VCaP (cell line): ENCODE measurements around the gene C5orf15.
A peak's percentile ranks its signal among the peaks of the same experiment; 100 is the strongest.

Experiments
- H3K27ac ChIP-seq: fragments of 450-650 bp; 2 replicates; pipeline ENCODE4 v1.5.1; 2017
- CTCF ChIP-seq: fragments of 450-650 bp; conservative IDR thresholded peaks from 2 replicates; pipeline ENCODE4 v1.5.1; 2017; ENCODE audit warnings: mild to moderate bottlenecking, moderate library complexity

Gene C5orf15

GRCh38 chr5:133967124-133967523 is 1.3 kb downstream of the C5orf15 start:
- TF ChIP-seq CTCF: no peak
- H3K27ac ChIP-seq: peak overlapping the region; percentile 84; the same call in 1 of the 2 replicates

GRCh38 chr5:133966090-133966489 is 2.3 kb downstream of the C5orf15 start:
- TF ChIP-seq CTCF: no peak

GRCh38 chr5:133963493-133964128 is 4.8 kb downstream of the C5orf15 start:
- no peak overlapping the region for H3K27ac ChIP-seq
- TF ChIP-seq CTCF: no peak

More at GRCh38 chr5:133966090-133966489, 2.3 kb downstream of the C5orf15 start:
- no peak overlapping the region for H3K27ac ChIP-seq

- no peak for TF ChIP-seq CTCF
- H3K27ac ChIP-seq: no peak overlapping the region
Measured at GRCh38 chr5:133962801-133963476, 5.5 kb downstream of the C5orf15 start.

- no peak for TF ChIP-seq CTCF
- no peak overlapping the region for H3K27ac ChIP-seq
Measured at GRCh38 chr5:133962131-133962530, 6.3 kb downstream of the C5orf15 start.

GRCh38 chr5:133959643-133960042 is 8.8 kb downstream of the C5orf15 start:
- no peak overlapping the region for H3K27ac ChIP-seq
- no peak for TF ChIP-seq CTCF

- no peak for TF ChIP-seq CTCF
- peak overlapping the region; percentile 86 for H3K27ac ChIP-seq
Measured at GRCh38 chr5:133957591-133957990, 10.8 kb downstream of the C5orf15 start.
